Activated T-cell treated with anti-CD3 and anti-CD28 coated beads, Interleukin-2, amount 50 U/mL, for 48 hours (primary cell): ENCODE data around the gene ZNF554.

Source experiments
- DNase-seq, 2 experiments: peaks; one replicate each; pipeline ENCODE4 v3.0.0-alpha.2; 2020

ZNF554 gene

DNA sequence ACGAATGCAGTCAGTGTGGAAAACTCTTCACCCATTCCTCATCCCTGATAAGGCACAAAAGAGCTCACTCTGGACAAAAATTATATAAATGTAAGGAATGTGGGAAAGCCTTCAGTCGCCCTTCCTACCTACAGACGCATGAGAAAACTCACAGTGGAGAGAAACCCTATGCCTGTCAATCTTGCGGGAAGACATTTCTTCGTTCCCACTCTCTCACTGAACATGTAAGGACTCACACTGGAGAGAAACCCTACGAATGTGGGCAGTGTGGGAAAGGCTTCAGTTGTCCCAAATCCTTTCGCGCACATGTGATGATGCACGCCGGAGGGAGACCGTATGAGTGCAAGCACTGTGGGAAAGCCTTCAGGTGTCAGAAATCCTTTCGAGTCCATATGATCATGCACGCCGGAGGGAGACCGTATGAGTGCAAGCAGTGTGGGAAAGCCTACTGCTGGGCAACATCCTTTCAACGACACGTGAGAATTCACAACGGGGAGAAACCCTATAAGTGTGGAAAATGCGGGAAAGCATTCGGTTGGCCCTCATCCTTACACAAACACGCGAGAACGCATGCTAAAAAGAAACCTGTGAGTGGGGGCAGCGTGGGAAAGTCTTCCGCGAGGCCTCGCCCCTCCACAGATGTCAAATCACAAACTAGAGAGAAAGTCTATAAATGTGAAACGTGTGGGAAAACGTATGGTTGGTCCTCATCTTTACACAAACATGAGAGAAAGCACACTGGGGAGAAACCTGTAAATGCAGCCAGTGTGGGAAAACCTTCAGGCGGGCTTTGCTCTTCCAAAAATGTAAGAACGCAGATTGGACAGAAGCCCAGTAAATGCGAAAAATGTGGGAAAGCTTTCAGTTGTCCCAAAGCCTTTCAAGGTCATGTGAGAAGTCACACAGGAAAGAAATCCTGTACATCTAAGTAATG lies 58.0 kb downstream of the ZNF554 start:
- DNase-seq: no peak

DNA sequence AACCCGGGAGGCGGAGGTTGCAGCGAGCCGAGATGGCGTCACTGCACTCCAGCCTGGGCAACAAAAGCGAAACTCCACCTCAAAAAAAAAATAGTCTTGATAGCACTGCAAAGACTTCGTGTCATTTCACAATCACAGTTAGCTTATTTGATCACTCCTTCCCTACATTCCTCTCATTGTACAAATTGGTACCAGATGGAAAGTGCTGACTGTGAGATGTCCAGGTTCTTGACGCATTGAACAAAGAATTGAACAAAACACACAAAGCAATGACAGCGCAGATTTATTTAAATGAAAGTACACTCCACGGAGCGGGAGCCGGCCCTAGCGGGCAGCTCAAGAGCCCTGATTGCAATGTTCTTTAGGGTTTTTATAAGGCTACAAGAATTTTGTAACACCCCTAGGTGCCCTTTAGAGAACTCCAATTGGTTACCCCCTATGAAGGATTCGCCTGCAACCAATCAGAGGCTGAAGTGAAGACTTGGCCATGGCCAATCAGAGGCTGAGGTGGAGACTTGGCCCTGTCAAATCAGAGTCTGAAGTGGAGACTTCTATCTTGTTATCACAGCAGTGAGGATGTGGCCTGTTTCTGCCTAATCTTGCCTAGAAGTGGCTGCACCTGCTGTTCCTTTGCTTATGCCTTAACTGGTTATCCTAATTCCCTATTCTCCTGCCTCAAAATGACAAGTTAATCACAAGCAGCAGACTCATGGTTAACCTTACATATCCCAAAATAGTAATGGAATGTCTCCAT lies 64.2 kb downstream of the ZNF554 start:
- DNase-seq: no peak

DNA sequence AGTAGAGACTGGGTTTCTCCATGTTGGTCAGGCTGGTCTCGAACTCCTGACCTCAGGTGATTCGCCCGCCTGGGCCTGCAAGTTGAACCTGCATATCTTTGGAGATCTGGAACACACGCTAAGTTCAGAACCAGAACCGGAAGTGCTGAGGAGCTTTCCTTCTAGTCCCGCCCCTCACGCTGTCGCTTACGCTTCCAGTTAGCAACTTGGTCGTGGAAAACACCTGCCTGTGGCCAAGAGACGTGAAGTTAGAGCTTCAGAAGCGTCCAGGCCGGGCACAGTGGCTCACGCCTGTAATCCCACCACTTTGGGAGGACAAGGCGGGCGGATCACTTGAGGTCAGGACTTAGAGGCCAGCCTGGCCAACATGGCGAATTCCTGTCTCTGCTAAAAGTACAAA lies 66.1 kb downstream of the ZNF554 start:
- DNase-seq: no peak
